ENCODE results near the gene LBP. TPM values are rescaled to one million over a fixed set of nuclear protein-coding genes. Genes with fewer than 3 reads are reported as not detected.
"Not testable (repeated sequence)": the region's sequence is repeated elsewhere in the genome, so short reads cannot be mapped to it uniquely, and the experiment has no call there.

LBP gene
- polyA plus RNA-seq, 1 of the 3 experiments (the other 2 are of a cell fraction) = 0.03 TPM

DNA sequence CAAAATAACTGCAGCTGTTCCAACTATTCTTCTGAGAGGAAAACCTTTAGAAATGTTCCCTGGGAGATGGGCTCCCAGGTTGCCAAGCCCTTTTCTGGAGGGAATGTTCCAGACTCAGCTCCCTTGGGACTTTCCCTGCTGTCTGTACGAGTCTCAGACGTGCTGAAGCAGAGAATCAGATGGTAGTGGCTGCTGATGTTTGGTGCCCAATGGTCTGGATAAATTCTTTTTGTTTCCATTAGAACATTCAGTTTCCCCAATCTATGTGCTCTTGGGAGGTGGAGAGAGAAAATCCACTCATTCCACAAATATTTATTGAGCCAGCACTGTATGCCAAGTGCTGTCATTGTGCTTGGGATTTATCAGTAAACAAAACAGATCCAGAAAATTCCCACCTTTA lies 48.9 kb downstream of the LBP start:
- POLR2A ChIA-PET = no interaction called here
- H3K9me3 ChIP-seq = no peaks in the 10 kb centered on the region
- no peaks in the 10 kb centered on the region for H3F3A ChIP-seq (replicated peaks; ENCODE audit: insufficient read depth)
- H3K79me2 ChIP-seq (ENCODE audit: insufficient read depth) = no peaks in the 10 kb centered on the region
- WGBS (ENCODE audit: low lambda C conversion rate) = 20% methylated on average over 2 of the region's 2 CpGs
- no peak overlapping the region for H3K4me2 ChIP-seq
- CTCF ChIA-PET = interaction anchor here (2.9 kb wide), 1 partner anchor 13 kb away, joined by 21 read pairs; no protein-coding TSS in a partner anchor
- DNase-seq = no peak
- TF ChIP-seq CHD2 (IDR thresholded peaks at IDR 0.05; ENCODE audit: low read length, partially characterized antibody) (no peak), FOSL2 (IDR thresholded peaks at IDR 0.05; ENCODE audit: borderline replicate concordance, low read depth) (no peak), GATA2 (CRISPR knock-in tag; IDR thresholded peaks at IDR 0.05) (no peak), GABPA (IDR thresholded peaks at IDR 0.05; ENCODE audit: low read depth) (no peak)
- H3K27me3 ChIP-seq (ENCODE audit: insufficient read depth) = no peaks in the 10 kb centered on the region; the same call in 1 of the 2 replicates
- H2AFZ ChIP-seq (ENCODE audit: low read depth) = no peak overlapping the region
- no peak overlapping the region for H3K27ac ChIP-seq (ENCODE audit: low read depth in 2 of 2, low read length in 1 of 2)
- H3K4me3 ChIP-seq (ENCODE audit: low read depth in 2 of 2, low read length in 1 of 2) = no peak overlapping the region
- no peak overlapping the region for H3K9ac ChIP-seq
- H3K4me1 ChIP-seq (ENCODE audit: control insufficient read depth in 1 of 2, insufficient read depth in 2 of 2, low read depth in 1 of 2, low read length in 1 of 2) = no peaks in the 10 kb centered on the region; a peak in 2 of 4 replicates
- no peaks in the 10 kb centered on the region for H3K9me2 ChIP-seq
- no peaks in the 10 kb centered on the region for H3K36me3 ChIP-seq (replicated peaks in 1 of 2; ENCODE audit: control insufficient read depth in 1 of 2, insufficient read depth in 2 of 2, low read length in 1 of 2)
- no peaks in the 10 kb centered on the region for H4K20me1 ChIP-seq (ENCODE audit: insufficient read depth)

DNA sequence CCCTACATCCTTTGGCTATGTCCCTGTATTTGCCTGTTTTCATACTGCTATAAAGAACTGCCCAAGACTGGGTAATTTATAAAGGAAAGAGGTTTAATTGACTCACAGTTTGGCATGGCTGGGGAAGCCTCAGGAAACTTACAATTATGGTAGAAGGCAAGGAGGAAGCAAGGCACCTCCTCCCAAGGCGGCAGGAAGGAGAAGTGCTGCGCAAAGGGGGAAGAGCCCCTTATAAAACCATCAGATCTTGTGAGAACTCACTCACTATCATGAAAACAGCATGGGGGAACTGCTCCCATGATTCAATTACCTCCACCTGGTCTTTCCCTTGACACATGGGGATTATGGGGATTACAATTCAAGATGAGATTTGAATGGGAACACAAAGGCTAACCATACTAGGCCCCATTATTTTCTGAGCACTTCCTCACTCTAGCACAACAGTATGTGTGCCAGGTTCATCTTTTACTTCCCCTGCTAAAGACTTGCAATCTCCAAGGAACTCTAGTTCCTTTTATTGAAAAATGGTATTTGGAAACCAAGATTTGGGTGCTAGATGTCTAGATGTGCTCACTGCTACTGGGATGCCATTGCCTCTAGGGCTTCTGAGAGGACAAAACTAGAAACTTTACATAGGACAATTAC lies 49.6 kb downstream of the LBP start:
- CTCF ChIA-PET = interaction anchor here (2.9 kb wide), 1 partner anchor 13 kb away, joined by 21 read pairs; no protein-coding TSS in a partner anchor
- H3F3A ChIP-seq (replicated peaks; ENCODE audit: insufficient read depth); H3K4me1 ChIP-seq (ENCODE audit: control insufficient read depth in 1 of 2, insufficient read depth in 2 of 2, low read depth in 1 of 2, low read length in 1 of 2); H4K20me1 ChIP-seq (ENCODE audit: insufficient read depth); H3K4me3 ChIP-seq (ENCODE audit: low read depth in 2 of 2, low read length in 1 of 2); H3K9ac ChIP-seq; H3K27ac ChIP-seq (ENCODE audit: low read depth in 2 of 2, low read length in 1 of 2); H3K9me3 ChIP-seq; H3K79me2 ChIP-seq (ENCODE audit: insufficient read depth); H3K4me2 ChIP-seq; POLR2A ChIA-PET; DNase-seq; H3K36me3 ChIP-seq (replicated peaks in 1 of 2; ENCODE audit: control insufficient read depth in 1 of 2, insufficient read depth in 2 of 2, low read length in 1 of 2); H3K27me3 ChIP-seq (ENCODE audit: insufficient read depth); H2AFZ ChIP-seq (ENCODE audit: low read depth); H3K9me2 ChIP-seq: not testable (repeated sequence)
- 84% methylated on average over 2 of the region's 2 CpGs for WGBS (ENCODE audit: low lambda C conversion rate)

DNA sequence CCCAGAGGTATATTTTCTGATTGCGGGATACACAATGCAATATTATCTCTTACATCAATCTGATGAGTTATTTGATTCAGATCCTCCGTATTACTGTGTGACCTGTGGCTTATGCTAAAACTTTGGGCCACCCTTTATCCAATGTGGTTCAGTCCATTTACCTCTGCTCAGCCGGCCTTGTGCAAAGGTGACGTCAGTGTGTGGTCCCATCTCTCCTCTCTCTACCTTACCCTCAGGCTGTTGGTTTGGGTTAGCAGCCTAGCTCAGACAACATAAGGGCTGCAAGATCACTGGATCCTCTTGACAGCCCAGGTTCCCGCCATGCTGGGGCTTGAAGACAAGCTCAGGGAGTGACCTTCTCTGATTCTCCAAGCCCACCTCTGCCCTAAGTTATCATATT lies 55.8 kb downstream of the LBP start:
- Histone ChIP-seq H3K9ac (no peak overlapping the region), H3K4me3 (ENCODE audit: low read depth in 2 of 2, low read length in 1 of 2) (no peak overlapping the region), H3K4me1 (ENCODE audit: control insufficient read depth in 1 of 2, insufficient read depth in 2 of 2, low read depth in 1 of 2, low read length in 1 of 2) (no peaks in the 10 kb centered on the region), H2AFZ (ENCODE audit: low read depth) (no peak overlapping the region), H3K27ac (ENCODE audit: low read depth in 2 of 2, low read length in 1 of 2) (no peak overlapping the region), H3K27me3 (ENCODE audit: insufficient read depth) (no peaks in the 10 kb centered on the region; the same call in 1 of the 2 replicates), H3F3A (replicated peaks; ENCODE audit: insufficient read depth) (no peaks in the 10 kb centered on the region), H3K9me2 (no peaks in the 10 kb centered on the region), H3K36me3 (replicated peaks in 1 of 2; ENCODE audit: control insufficient read depth in 1 of 2, insufficient read depth in 2 of 2, low read length in 1 of 2) (no peaks in the 10 kb centered on the region), H3K9me3 (no peaks in the 10 kb centered on the region), H3K4me2 (no peak overlapping the region), H3K79me2 (ENCODE audit: insufficient read depth) (no peaks in the 10 kb centered on the region), H4K20me1 (ENCODE audit: insufficient read depth) (no peaks in the 10 kb centered on the region)
- TF ChIP-seq CHD2 (IDR thresholded peaks at IDR 0.05; ENCODE audit: low read length, partially characterized antibody) = no peak
- no peak for TF ChIP-seq SMC3 (IDR thresholded peaks at IDR 0.05; ENCODE audit: low read depth, low read length)
- no peak for TF ChIP-seq RXRA (IDR thresholded peaks at IDR 0.05; ENCODE audit: borderline replicate concordance, low read depth)
- TF ChIP-seq RFX5 (IDR thresholded peaks at IDR 0.05; ENCODE audit: low read length) = no peak
- TF ChIP-seq, protein P1, sequence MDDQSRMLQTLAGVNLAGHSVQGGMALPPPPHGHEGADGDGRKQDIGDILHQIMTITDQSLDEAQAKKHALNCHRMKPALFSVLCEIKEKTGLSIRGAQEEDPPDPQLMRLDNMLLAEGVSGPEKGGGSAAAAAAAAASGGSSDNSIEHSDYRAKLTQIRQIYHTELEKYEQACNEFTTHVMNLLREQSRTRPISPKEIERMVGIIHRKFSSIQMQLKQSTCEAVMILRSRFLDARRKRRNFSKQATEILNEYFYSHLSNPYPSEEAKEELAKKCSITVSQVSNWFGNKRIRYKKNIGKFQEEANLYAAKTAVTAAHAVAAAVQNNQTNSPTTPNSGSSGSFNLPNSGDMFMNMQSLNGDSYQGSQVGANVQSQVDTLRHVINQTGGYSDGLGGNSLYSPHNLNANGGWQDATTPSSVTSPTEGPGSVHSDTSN (IDR thresholded peaks at IDR 0.05) = no peak
- TF ChIP-seq ELF1 (IDR thresholded peaks at IDR 0.05) = no peak
- CTCF ChIA-PET = interaction anchor here (1.1 kb wide), 1 partner anchor 9 kb away, joined by 4 read pairs; no protein-coding TSS in a partner anchor
- WGBS (ENCODE audit: low lambda C conversion rate) = 82% methylated on average over 5 of the region's 5 CpGs
- POLR2A ChIA-PET = no interaction called here
- no peak for DNase-seq
